Mesothelial cell of epicardium (in vitro differentiated cells): ENCODE measurements around the gene WIPF2. TPM values are rescaled to one million over a fixed set of nuclear protein-coding genes. Genes with fewer than 3 reads are reported as not detected.
A peak's percentile ranks its signal among the peaks of the same experiment; 100 is the strongest.

Experiments used
- DNase-seq, 2 experiments: peaks; one replicate each; pipeline ENCODE4 v3.0.0; 2021; ENCODE audit warnings: low spot score in 2 of 2; ENCODE audit not compliant: unreplicated experiment in 2 of 2
- H3K27ac Mint-ChIP-seq: 2 replicates; pipeline ENCODE4 v1.8.0; 2021; ENCODE audit warnings: mixed read lengths
- H3K27me3 Mint-ChIP-seq: 2 replicates; pipeline ENCODE4 v1.8.0; 2021; ENCODE audit warnings: low read depth, mixed read lengths
- H3K36me3 Mint-ChIP-seq: 2 replicates; pipeline ENCODE4 v1.8.0; 2021; ENCODE audit warnings: mixed read lengths
- H3K4me1 Mint-ChIP-seq: 2 replicates; pipeline ENCODE4 v1.8.0; 2021; ENCODE audit warnings: mixed read lengths
- H3K4me3 Mint-ChIP-seq: 2 replicates; pipeline ENCODE4 v1.8.0; 2021; ENCODE audit warnings: mild to moderate bottlenecking, moderate library complexity, mixed read lengths
- H3K9me3 Mint-ChIP-seq: 2 replicates; pipeline ENCODE4 v1.8.0; 2021; ENCODE audit warnings: mixed read lengths
- CTCF ChIP-seq: fragments of 200-600 bp; sonication (generic); IDR thresholded peaks from one replicate; pipeline ENCODE4 v1.5.0; 2021; ENCODE audit warnings: antibody characterized with exemption; ENCODE audit not compliant: unreplicated experiment
- total RNA-seq: library from RNA; stranded (reverse); gene quantifications from 3 replicates; pipeline ENCODE4 v1.2.1, GENCODE V29; 2021

Gene WIPF2
- total RNA-seq, 1 donor from 2014 or later = 27.0 TPM

GRCh38 chr17:40241252-40241834, 22.2 kb downstream of the WIPF2 start:
- Mint-ChIP-seq H3K27ac (peak overlapping the region; percentile 48), H3K4me3 (no peak overlapping the region)

GRCh38 chr17:40242774-40243173, 23.7 kb downstream of the WIPF2 start:
- peaks cover 2% of the 10 kb centered on the region for H3K36me3 Mint-ChIP-seq
- H3K27ac Mint-ChIP-seq = peak overlapping the region; percentile 40
- H3K4me3 Mint-ChIP-seq = no peak overlapping the region
- DNase-seq = no peak
- H3K9me3 Mint-ChIP-seq = no peaks in the 10 kb centered on the region
- no peaks in the 10 kb centered on the region for H3K27me3 Mint-ChIP-seq
- peaks cover 20% of the 10 kb centered on the region for H3K4me1 Mint-ChIP-seq
- no peak for TF ChIP-seq CTCF

More at GRCh38 chr17:40241252-40241834, 22.2 kb downstream of the WIPF2 start:
- no peak for TF ChIP-seq CTCF
- DNase-seq = no peak
- H3K4me1 Mint-ChIP-seq = peaks cover 19% of the 10 kb centered on the region
- H3K9me3 Mint-ChIP-seq = no peaks in the 10 kb centered on the region
- H3K27me3 Mint-ChIP-seq = no peaks in the 10 kb centered on the region
- peaks cover 5% of the 10 kb centered on the region for H3K36me3 Mint-ChIP-seq

GRCh38 chr17:40243761-40244160, 24.7 kb downstream of the WIPF2 start:
- Mint-ChIP-seq H3K36me3 (peaks cover 2% of the 10 kb centered on the region), H3K4me1 (peaks cover 24% of the 10 kb centered on the region), H3K9me3 (no peaks in the 10 kb centered on the region), H3K27ac (peak overlapping the region; percentile 18), H3K27me3 (no peaks in the 10 kb centered on the region), H3K4me3 (no peak overlapping the region)
- TF ChIP-seq CTCF = no peak
- DNase-seq = no peak

GRCh38 chr17:40244255-40244654, 25.2 kb downstream of the WIPF2 start:
- H3K27ac Mint-ChIP-seq = peak overlapping the region; percentile 18

GRCh38 chr17:40247926-40248495, 28.9 kb downstream of the WIPF2 start:
- no peak for TF ChIP-seq CTCF
- no peaks in the 10 kb centered on the region for H3K9me3 Mint-ChIP-seq
- H3K27ac Mint-ChIP-seq = no peak overlapping the region
- H3K4me1 Mint-ChIP-seq = peaks cover 29% of the 10 kb centered on the region
- peaks cover 4% of the 10 kb centered on the region for H3K36me3 Mint-ChIP-seq
- no peak for DNase-seq
- H3K27me3 Mint-ChIP-seq = no peaks in the 10 kb centered on the region
- H3K4me3 Mint-ChIP-seq = no peak overlapping the region

More at GRCh38 chr17:40244255-40244654, 25.2 kb downstream of the WIPF2 start:
- no peak for DNase-seq
- Mint-ChIP-seq H3K27me3 (no peaks in the 10 kb centered on the region), H3K4me1 (peaks cover 29% of the 10 kb centered on the region), H3K36me3 (peaks cover 4% of the 10 kb centered on the region), H3K4me3 (no peak overlapping the region), H3K9me3 (no peaks in the 10 kb centered on the region)
- no peak for TF ChIP-seq CTCF
